ENCODE measurements around the gene C1R.

C1R gene

GRCh38 chr12:7096006-7096932, 4.0 kb upstream of the C1R start:
- no peak for DNase-seq

GRCh38 chr12:7093892-7094291, 1.6 kb upstream of the C1R start:
- DNase-seq: no peak

DNA sequence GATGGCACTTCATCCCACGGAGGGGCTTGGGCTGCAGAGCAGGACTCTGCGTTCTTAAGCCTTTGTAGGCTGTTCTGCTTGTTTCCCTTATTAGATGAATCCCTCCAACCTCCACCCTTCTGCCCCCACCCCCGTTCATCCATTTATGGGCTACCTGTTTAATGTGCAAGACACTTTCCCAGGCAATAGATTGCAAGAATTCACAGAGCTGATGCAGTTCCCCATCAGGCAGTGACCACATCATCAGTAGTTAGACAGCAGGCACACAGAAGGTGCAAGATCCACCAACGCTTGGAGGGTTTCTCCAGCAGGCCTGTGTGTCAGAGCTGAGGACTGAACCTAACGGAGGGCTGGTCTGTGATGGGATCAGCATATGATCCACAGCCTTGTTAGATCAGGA, 1.2 kb upstream of the C1R start:
- DNase-seq: no peak

DNA sequence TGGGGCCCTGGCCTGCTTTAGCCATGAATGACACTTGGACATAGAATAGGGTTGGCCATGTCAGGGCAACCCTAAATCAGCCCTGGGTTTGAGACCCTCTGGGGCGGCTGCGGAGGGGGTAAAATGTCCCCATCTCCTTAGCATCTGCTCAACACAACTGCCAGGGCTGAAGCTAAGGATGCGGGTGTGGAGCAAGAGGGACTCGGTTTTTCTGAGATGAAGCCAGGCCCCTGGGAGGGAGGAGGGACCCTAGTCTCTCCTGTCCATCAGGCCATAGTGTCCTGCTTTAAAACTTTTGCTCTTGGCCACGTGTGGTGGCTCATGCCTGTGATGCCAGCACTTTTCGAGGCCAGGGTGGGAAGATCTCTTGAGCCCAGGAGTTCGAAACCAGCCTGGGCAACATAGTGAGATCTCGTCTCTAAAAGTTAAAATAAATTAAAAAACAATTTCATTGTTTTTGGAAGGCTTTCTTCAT, 778 bp upstream of the C1R start:
- no peak for DNase-seq

- DNase-seq: no peak
Observed at GRCh38 chr12:7091660-7092228, 501 bp downstream of the C1R start.

GRCh38 chr12:7091171-7091570, 1.1 kb downstream of the C1R start:
- no peak for DNase-seq

DNA sequence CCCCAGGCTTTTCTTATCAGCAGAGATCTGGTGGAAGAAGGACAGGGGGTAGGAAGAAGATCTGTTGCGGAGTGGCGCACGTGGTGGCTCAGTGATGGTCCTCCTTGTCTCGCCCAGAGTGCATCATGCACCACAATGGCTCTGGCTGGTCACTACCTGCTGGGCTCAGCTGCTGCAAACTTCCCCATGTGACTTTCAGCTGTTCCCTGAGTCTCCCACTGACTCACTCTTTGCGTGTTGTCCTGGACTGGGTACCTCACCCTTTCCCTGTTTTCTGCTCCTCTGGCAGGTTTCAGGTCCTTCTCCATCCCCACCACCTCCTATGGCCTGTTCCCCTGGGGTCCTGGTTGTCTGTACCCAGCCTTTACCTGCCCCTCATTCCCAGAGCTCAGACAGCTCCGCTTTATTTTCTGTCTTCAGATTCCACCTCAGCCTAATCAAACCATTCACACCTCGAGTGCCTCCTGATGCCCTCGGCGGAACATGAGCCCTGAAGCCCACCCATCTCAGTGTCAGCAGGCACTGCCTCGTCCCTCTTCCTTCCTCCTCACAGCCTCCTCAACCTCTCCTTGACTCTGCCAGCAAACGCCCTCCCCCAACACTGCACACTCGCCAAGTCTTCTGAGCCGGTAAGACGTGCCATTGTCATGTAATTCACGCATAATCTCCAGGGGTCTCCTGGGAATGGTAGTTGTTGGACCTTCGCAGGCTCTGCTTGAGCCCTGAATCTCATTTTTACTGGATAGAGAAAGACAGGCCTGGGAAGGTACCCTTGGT, 1.8 kb downstream of the C1R start:
- no peak for DNase-seq

- DNase-seq: no peak
Observed at GRCh38 chr12:7089196-7089871, 2.9 kb downstream of the C1R start.

- no peak for DNase-seq
Observed at GRCh38 chr12:7083125-7083524, 9.1 kb downstream of the C1R start.

DNA sequence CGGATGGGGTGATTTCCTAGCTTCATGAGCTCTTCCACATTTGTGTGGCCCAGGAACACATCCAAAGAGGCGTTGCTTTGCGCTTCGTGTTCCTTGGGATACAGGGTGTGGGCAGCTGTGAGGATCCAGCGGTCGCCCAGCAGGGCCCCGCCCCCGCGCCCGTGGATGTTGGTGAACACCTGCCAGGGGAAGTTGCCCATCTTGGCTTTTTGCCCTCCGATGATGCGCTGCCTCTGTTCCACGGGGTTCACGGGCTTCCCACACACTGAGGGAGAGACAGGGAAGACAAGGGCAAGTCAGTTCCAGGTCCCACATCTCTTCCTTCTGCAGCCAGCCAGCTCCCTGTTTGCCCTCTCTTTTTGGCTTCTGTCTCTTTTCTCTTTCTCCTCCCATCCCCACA, 11.2 kb downstream of the C1R start:
- DNase-seq: no peak

DNA sequence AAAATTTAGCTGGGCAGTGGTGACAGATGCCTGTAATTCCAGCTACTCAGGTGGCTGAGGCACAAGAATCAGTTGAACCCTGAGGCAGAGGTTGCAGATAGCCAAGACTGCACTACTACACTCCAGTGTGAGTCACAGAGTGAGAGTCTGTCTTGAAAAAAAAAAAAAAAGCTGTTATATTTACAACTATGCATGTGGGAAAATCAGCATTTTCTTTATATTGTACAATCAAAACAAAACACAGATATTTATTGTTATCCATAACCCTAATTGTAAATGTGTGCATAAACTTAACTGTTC, 12.5 kb downstream of the C1R start:
- DNase-seq: no peak

DNA sequence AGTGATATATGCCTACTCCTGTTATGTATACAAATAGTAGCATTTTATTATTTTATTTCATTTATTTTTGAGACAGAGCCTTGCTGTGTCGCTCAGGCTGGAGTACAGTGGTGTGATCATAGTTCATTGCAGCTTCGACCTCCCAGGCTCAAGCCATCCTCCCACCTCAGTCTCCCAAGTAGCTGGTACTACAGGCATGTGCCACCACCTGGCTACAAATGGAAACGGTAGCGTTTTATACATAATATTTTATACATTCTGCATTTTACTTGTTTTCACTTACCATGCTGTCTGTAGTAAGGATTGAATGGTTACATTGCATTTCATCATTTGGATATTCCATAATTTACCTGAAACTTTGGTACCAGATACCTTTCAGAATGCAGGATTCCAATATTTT, 14.1 kb downstream of the C1R start:
- DNase-seq: no peak

DNA sequence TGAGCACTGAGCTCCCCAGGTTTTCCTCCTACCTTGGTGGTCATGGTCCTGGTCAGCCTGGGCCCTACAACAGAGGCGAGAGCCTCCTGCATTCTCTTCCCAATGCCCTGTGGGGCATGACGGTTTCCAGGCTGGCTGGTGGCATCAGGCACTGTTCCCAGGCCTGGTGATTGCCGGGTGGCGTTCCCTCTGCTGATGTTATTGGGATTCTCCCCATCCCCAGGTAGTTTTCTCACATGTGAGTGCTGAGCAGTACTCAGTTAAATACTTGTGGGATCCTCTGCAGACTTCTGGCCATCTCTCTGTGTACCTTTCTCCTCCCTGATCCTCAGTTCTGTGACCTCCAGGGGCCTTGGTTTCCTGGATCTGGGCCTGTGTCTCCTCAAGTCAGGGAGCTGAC, 15.8 kb downstream of the C1R start:
- DNase-seq: no peak

DNA sequence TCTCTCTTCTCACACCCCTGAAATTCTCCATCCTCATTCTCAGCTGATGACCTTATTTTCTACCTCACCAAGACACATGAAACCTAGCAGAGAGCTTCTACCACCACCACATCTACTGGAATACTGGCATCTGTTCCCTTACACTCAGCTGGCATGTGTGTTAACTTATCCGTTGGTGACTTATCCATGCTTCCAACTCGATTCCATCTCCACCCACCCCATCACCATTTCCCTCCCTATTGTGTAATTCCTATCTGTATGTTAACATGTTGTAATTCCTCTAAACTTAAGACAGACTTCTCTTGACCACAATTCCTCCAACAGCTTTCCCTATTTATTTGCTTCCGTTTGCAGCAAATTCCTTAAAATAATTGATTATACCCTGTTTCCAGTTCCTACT, 16.3 kb downstream of the C1R start:
- DNase-seq: no peak

DNA sequence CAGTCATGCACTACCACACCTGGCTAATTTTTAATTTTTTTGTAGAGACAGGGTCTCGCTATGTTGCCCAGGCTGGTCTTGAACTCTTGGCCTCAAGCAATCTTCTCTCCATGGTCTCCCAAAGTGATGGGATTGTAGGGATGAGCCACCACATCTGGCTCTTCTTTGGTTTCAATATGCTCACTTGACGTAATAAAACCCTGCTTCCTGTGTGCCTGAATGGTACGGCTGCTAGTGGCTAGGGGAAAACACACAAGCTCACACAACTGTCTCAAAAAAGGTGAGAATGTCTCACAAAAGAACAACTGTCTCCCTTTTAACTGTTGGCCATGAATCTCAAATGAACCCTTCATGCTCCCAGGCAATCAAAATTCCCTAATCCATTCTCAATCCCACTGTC, 16.7 kb downstream of the C1R start:
- DNase-seq: no peak

GRCh38 chr12:7073946-7074345, 18.3 kb downstream of the C1R start:
- DNase-seq: no peak

DNA sequence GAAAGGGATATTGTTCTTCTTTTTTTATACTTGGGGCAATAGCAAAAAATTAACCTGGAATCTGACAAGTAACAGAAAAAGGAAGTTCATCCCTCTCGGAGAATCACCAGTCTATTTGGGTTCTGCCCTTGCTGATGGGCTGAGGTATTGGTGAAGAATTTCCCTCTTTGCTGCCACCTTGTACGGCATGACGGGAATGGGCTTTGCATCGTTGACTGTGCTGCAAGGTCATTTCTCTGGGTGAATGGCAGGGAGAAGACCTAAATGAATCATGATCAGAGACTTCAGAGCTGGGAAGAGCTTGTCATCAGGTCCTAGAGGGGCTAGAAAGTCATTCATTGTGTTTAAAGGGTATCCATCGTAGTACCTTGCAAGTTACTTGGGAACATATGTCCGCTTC, 19.7 kb downstream of the C1R start:
- DNase-seq: no peak

- no peak for DNase-seq
Observed at GRCh38 chr12:7072035-7072434, 20.2 kb downstream of the C1R start.

- DNase-seq: no peak
Observed at GRCh38 chr12:7069386-7069785, 22.9 kb downstream of the C1R start.

DNA sequence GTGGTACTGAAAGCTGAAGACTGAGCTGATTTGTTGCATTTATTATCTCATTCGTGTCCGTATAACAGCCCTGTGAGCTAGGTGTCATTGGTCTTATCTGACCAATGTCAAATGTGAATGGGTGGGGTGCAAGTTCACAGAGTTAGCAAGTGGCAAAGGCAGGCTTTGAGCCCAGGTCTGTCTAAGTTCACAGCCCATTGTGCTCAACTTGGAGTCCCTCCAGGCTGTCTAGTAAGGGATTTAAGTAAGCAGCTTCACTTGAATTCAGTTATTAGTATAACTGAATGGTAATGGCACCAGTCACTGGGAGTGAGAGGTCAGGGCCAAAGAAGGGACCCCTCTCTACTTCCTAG, 23.3 kb downstream of the C1R start:
- no peak for DNase-seq

- DNase-seq: no peak
Observed at GRCh38 chr12:7068240-7068993, 23.8 kb downstream of the C1R start.

GRCh38 chr12:7067096-7067495, 25.1 kb downstream of the C1R start:
- no peak for DNase-seq

GRCh38 chr12:7066596-7066995, 25.6 kb downstream of the C1R start:
- no peak for DNase-seq
